Fibroblast of lung (primary cell): ENCODE data around the gene CGB2. TPM values are rescaled to one million over a fixed set of nuclear protein-coding genes. Genes with fewer than 3 reads are reported as not detected.

ENCODE experiments used
- DNase-seq, 2 donors: peaks; one replicate each; pipeline versions ENCODE4 v3.0.0 to v3.0.0-alpha.2; 2010; ENCODE audit warnings: low read depth in 2 of 2
- H2AFZ ChIP-seq: 2 replicates; pipeline ENCODE4 v1.5.1; 2012; ENCODE audit warnings: low read length, control low read depth, inconsistent platforms
- H3K27ac ChIP-seq: 2 replicates; pipeline ENCODE4 v1.5.1; 2011; ENCODE audit warnings: low read length, control low read depth; ENCODE audit not compliant: insufficient read depth
- H3K27me3 ChIP-seq: 2 replicates; pipeline ENCODE4 v1.5.1; 2011; ENCODE audit warnings: mild to moderate bottlenecking, low read length; ENCODE audit not compliant: control insufficient read depth, insufficient read depth
- H3K36me3 ChIP-seq: 2 replicates; pipeline ENCODE4 v1.5.1; 2011; ENCODE audit warnings: low read length; ENCODE audit not compliant: control insufficient read depth, insufficient read depth
- H3K4me1 ChIP-seq: 2 replicates; pipeline ENCODE4 v1.5.1; 2011; ENCODE audit warnings: low read length; ENCODE audit not compliant: control insufficient read depth, insufficient read depth; ENCODE audit errors: extremely low read depth
- H3K4me2 ChIP-seq: 2 replicates; pipeline ENCODE4 v1.5.1; 2011; ENCODE audit warnings: low read length, control low read depth; ENCODE audit not compliant: insufficient read depth; ENCODE audit errors: extremely low read depth
- H3K4me3 ChIP-seq, 4 experiments: fragments of 200-600 bp in 1 of 4; sonication (generic) in 1 of 4; replicated peaks in 1 of 4; 2 replicates each; pipeline ENCODE4 v1.5.1; 2011 to 2016; ENCODE audit warnings: low read length in 4 of 4, low read depth in 3 of 4, mild to moderate bottlenecking in 3 of 4, control low read depth in 2 of 4, inconsistent platforms in 1 of 4, mixed read lengths in 1 of 4; ENCODE audit not compliant: insufficient read depth in 1 of 4; ENCODE audit errors: control extremely low read depth in 1 of 4
- H3K79me2 ChIP-seq: 2 replicates; pipeline ENCODE4 v1.5.1; 2012; ENCODE audit warnings: mild to moderate bottlenecking, low read length, inconsistent platforms; ENCODE audit not compliant: control insufficient read depth, insufficient read depth
- H3K9ac ChIP-seq: 2 replicates; pipeline ENCODE4 v1.5.1; 2011; ENCODE audit warnings: mild to moderate bottlenecking, low read length, control low read depth; ENCODE audit not compliant: insufficient read depth
- H3K9me3 ChIP-seq: 2 replicates; pipeline ENCODE4 v1.5.1; 2012; ENCODE audit warnings: low read depth, low read length; ENCODE audit not compliant: control insufficient read depth, insufficient read depth
- H4K20me1 ChIP-seq: 2 replicates; pipeline ENCODE4 v1.5.1; 2011; ENCODE audit warnings: low read length; ENCODE audit not compliant: control insufficient read depth, insufficient read depth; ENCODE audit errors: extremely low read depth
- CTCF ChIP-seq, 2 donors: IDR thresholded peaks in 1 of 2; conservative IDR thresholded peaks in 1 of 2; 1 replicate in 1 of 2; 2 replicates in 1 of 2; pipeline ENCODE4 v1.5.1; 2011 to 2012; ENCODE audit warnings: low read length in 2 of 2, control low read depth in 1 of 2, inconsistent platforms in 1 of 2, low read depth in 1 of 2, mild to moderate bottlenecking in 1 of 2
- EZH2 ChIP-seq: IDR thresholded peaks from 2 replicates; pipeline ENCODE4 v1.5.1; 2012; ENCODE audit warnings: low read length, control low read depth, mild to moderate bottlenecking; ENCODE audit errors: missing control alignments
- polyA plus RNA-seq, 2 donors: library from polyadenylated mRNA; depleted of rRNA in 1 of 2; stranded (reverse) in 1 of 2; unstranded in 1 of 2; fragments of >200 nt; gene quantifications; 2 replicates each; pipeline ENCODE4 v1.2.1, GENCODE V29; 2011 to 2012; ENCODE audit warnings: missing spikeins in 1 of 2
- total RNA-seq: library from RNA; depleted of rRNA; stranded (reverse); fragments of >200 nt; gene quantifications from 2 replicates; pipeline ENCODE4 v1.2.1, GENCODE V29; 2014

CGB2 gene
- total and polyA plus RNA-seq, 2 donors (not counting 1 experiment from before 2014, with no cell fraction given), result not detected

- Histone ChIP-seq H2AFZ (no peak overlapping the region), H3K27ac (peak overlapping the region; percentile 98), H3K79me2 (peaks cover 53% of the 10 kb centered on the region), H3K9ac (peak overlapping the region; percentile 93), H3K36me3 (peaks cover 11% of the 10 kb centered on the region), H3K4me1 (peaks cover 19% of the 10 kb centered on the region), H3K9me3 (no peaks in the 10 kb centered on the region), H3K4me2 (peak overlapping the region; percentile 80), H3K4me3 (peak overlapping the region in 1 of 4 experiments; percentile 98), H4K20me1 (no peaks in the 10 kb centered on the region), H3K27me3 (no peaks in the 10 kb centered on the region)
- no peak for DNase-seq
- TF ChIP-seq CTCF (conservative IDR thresholded peaks at IDR 0.05 in 1 of 2, IDR thresholded peaks at IDR 0.05 in 1 of 2; ENCODE audit: low read depth in 1 of 2, low read length in 2 of 2), result no peak
- TF ChIP-seq EZH2, result no peak
Observed at GRCh38 chr19:48991011-48991609, 40.6 kb upstream of the CGB2 start.

- Histone ChIP-seq H3K27ac (peak overlapping the region; percentile 98), H2AFZ (peak overlapping the region; percentile 42), H3K27me3 (no peaks in the 10 kb centered on the region), H3K79me2 (peaks cover 58% of the 10 kb centered on the region), H3K9me3 (no peaks in the 10 kb centered on the region), H3K4me1 (peaks cover 19% of the 10 kb centered on the region), H3K4me3 (peak overlapping the region; percentile 94 to 98 (median 94)), H4K20me1 (no peaks in the 10 kb centered on the region), H3K4me2 (peak overlapping the region; percentile 80), H3K9ac (peak overlapping the region; percentile 93), H3K36me3 (peaks cover 6% of the 10 kb centered on the region)
- no peak for TF ChIP-seq CTCF (conservative IDR thresholded peaks at IDR 0.05 in 1 of 2, IDR thresholded peaks at IDR 0.05 in 1 of 2; ENCODE audit: low read depth in 1 of 2, low read length in 2 of 2)
- TF ChIP-seq EZH2, result no peak
- peak; percentile 81 for DNase-seq
Observed at GRCh38 chr19:48991873-48992580, 39.7 kb upstream of the CGB2 start.

- Histone ChIP-seq H3K4me1 (peaks cover 19% of the 10 kb centered on the region), H4K20me1 (no peaks in the 10 kb centered on the region), H3K4me3 (peak overlapping the region; percentile 94 to 98 (median 94)), H3K27me3 (no peaks in the 10 kb centered on the region), H3K36me3 (peaks cover 5% of the 10 kb centered on the region), H3K27ac (peak overlapping the region; percentile 98), H2AFZ (peak overlapping the region; percentile 42), H3K4me2 (peak overlapping the region; percentile 80), H3K9ac (peak overlapping the region; percentile 93), H3K9me3 (no peaks in the 10 kb centered on the region), H3K79me2 (peaks cover 61% of the 10 kb centered on the region)
- DNase-seq, result no peak
- no peak for TF ChIP-seq CTCF (conservative IDR thresholded peaks at IDR 0.05 in 1 of 2, IDR thresholded peaks at IDR 0.05 in 1 of 2; ENCODE audit: low read depth in 1 of 2, low read length in 2 of 2)
- TF ChIP-seq EZH2, result no peak
Observed at GRCh38 chr19:48992581-48993174, 39.0 kb upstream of the CGB2 start.
